Measurements from ENCODE around the gene CST4.
"Not testable (repeated sequence)": the region's sequence is repeated elsewhere in the genome, so short reads cannot be mapped to it uniquely, and the experiment has no call there.

The CST4 gene

DNA sequence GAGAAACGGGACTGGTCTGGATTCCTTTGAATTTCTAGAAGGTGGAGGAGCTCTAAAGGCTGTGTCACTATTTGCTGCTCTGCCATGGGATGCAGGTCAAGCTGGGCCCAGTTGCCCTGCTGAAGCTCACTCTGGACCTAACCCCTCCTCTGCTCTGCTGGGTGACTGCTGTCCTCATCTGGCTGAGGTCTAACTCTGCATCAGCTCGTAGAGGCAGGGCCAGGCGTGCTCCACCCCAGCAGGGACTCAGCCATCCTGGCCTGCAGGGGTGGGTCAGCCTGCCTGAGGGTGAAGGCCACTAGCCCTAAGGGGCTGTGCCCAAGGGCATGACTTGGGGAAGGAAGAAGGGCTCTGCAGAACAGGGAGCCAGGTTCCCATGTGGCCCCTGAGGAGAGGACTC, 852 bp downstream of the CST4 start:
- no peak for DNase-seq (ENCODE audit: low read depth)

DNA sequence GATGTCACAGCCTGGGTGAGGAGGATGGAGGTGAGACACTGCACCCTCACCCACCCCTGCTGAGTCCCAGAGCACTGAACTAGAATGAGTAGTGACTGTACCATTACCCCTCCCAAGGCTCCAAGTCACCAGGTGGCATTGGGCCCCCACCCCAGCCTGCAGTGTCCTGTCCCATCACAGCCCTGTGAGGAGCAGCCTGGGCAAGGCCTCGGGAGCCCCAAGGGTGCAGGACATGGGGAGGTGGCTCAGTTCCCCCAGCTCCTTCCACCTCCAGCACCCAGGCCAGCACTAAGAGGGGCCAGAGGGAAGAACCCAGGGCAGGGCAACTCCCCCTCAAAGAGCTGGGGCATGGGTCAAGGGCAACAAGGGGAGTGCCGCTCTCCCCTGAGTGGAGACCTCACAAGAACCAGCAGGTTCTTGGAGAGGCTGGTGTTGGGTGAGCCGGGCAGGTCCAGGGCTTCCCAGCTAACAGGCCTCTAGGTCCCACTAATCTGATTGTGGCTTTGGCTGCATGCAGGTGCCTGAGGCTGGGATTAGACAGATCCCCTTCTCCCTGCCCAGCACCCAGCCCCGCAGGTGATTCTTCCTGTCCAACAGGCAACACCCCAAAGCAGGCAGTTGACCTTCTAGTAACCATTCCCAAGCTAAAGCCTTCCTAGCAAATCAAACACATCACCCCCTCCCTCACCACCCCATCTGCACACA, 2.6 kb downstream of the CST4 start:
- DNase-seq (ENCODE audit: low read depth): no peak

DNA sequence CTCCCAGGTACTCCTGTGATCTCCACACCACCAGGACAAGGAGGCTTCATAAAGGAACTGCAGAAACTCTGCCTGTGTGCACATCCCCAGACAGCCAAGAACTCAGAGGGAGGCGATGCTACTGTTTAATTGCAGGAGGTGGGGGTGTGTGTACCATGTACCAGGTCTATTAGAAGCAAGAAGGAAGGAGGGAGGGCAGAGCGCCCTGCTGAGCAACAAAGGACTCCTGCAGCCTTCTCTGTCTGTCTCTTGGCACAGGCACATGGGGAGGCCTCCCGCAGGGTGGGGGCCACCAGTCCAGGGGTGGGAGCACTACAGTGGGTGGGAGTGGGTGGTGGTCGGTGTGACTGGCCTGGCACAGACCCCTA, 3.3 kb downstream of the CST4 start:
- not testable (repeated sequence) for DNase-seq (ENCODE audit: low read depth)

DNA sequence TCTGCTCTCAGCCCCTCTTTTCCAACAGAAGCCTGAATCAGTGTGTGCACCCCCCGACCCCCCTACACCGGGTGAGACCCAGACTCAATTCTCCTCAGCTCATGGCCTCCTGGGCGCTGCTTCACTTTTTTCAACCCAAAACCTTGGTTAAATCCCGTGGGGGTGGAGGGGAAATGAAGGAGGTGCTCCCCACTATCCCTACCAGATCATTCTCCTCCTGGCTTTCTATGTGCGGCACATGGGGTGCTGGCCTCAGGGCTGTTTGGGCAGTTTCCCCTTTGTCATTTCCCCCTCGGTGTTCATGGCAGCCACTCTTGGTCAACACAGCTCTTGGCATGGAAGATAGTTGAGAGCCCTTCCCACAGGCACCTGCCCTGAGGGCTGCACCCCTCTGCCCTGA, 4.6 kb downstream of the CST4 start:
- DNase-seq (ENCODE audit: low read depth): no peak

DNA sequence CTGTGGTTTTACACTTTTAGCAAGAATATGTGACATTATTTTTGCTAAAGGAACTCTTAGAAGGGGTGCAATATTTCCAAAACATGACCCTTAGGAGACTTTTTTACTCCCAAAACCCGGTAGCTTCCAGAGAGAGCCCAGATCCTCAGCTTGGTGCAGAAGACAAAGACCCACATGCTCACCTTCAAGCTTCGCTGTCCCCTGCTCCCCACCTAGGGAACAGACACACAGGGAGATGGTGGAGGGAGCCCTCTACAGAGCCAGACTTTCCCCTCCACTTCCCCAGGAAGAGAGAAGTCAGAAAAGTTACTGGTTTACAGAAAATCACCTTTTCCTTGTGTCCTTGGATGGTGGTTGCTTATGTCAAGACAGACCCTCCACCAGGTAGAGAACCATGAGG, 5.0 kb downstream of the CST4 start:
- DNase-seq (ENCODE audit: low read depth): no peak

DNA sequence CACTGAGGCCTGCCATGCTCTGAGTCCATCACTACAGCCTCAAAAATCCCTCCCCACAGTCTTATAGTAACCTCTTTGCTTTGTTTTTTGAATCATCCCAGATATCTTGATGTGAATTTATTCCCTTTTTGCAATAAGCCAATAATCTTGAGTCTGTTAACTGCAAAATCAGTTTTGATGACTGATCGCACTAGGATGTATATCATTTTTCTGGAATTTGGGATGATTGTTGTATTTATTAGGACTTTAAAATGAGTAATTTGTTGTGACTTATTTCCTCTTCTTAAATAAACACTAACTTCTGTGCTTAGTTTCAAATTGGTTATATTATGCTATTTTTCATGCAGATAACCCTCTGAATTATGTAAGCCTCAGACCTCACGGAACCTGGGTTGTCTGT, 5.6 kb downstream of the CST4 start:
- DNase-seq (ENCODE audit: low read depth): no peak

DNA sequence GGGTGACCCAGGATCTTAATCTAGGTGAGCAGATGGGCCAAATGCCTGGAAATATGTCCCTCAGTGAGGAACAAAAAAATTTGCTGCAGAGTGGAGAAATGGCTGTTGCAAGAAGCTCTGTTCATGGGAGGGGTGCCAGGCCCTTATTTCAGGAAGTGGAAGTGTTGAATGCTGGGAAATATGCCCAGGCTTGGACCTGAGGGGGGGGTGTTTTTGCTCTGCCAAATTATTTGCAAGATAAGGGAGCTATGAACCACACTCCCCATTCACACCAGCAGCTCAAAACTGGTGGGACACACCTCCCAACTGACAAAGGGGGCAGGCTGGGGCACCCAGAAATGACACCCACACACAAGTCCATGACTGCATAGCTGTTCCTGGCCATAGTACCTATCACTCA, 8.7 kb downstream of the CST4 start:
- no peak for DNase-seq (ENCODE audit: low read depth)

DNA sequence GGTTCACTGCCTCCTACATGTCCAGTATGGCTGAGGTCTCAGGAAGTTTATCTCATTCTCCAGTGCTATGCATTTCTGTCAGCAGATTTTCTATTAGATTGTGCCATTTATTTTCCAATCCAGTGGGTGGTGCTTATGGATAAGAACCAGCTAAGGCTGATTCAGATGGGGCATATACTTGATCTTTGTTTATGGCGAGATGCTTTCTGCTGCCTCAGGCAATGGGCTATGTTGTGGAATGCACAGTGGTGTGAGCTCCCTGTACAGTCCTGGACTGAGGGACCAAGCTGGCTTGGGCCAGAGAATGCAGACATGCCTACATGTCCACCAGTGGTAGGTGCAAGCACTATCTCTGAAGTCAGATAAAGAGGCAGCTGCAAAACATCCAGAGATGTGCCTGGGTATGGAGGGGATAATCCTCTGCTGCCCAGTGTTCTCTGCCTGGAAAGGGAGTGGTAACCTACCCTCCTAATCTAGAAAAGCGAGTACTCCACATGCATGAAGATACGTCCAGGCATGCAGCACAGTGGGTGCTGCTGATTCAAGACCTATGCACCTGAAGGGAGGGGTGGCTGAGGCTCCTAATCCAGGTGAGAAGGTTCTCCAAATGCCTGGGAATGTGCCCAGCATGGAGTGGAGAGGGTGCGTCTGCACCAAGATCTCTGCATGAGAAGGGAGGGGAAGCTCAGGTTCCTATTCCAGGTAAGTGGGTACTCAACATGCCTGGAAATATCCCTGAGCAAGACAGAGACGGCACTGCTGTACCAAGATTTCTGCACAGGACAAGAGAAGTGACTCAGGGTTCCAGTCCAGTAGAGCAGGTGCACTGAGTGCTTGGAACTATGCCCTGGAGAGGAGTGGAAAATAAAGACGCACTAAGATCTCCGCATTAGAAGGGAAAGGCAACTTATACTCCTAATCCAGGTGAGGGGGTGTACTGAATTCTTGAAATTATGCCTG, 9.4 kb downstream of the CST4 start:
- no peak for DNase-seq (ENCODE audit: low read depth)

DNA sequence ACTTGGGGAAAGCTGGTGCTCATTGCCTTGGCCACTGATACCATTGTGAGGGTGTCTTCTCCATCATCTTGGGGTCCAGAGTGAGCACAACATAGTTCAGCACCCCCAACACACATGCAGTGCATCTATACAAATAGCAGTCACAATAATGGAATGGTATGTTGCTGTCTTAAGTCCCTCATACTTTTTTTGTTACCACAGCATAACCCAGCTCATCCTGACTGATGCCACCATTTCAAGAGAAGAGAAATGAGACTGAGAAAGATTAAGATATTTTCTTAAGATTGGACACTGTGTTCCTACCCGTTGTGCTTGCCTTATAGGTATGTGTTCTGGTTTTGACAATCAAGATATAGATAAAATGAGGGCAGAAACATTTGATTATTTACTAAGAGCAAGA, 15.6 kb downstream of the CST4 start:
- no peak for DNase-seq (ENCODE audit: low read depth)

DNA sequence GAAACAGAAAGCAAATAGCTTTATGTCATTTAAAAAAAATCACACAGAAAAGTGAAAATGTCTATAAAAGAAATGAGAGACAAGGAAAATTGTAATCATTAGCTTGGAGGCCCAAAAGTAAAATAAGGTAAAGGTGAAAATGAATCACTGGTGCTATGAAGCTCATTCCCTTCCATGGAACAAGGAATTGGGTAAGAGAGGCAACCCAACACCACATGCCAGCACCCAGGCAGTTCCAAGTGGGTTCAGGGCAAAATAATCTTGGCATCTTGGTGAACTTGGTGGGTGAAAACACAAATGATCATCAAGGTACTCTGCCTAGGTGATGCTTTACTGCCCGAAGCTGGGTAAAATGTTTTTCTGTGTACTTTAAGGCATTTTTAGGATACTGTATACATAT, 16.7 kb downstream of the CST4 start:
- no peak for DNase-seq (ENCODE audit: low read depth)

DNA sequence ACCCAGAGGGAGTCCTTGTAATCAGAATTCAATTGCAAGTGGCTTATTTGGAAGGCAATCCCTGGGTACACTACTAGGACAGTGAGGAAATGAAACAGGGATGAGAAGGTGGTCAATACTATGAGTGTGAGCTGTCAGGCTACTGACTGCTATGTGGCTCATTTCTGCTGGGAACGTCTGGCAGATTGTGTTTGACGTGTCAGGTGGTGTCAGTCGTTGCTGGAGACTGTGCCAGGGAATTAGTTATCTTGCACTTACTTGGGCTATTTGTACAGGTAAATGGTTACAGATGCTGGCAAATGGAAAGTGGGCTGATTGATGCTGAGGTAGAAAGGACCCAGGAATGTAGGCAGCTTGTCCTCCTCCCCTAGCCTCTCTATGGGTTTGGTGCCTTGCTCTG, 17.4 kb downstream of the CST4 start:
- no peak for DNase-seq (ENCODE audit: low read depth)

DNA sequence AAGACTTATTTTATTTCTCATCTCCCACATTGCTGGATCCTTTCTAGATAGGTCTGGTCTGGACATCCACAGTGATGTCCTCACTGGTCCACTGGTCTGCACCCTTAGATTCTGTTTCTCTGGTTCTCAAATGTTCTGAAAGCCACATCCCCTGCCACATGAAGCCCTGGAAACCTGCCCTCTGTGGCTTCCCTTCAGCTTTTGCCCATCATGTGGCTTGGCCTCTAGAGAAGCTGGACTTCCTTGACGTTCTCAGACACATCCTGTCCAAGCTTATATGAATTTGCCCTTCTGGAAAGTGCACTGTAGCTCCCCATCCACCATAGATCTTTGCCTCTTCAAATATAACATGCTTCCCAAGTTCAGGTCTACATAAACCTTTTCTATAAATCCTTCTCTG, 18.5 kb downstream of the CST4 start:
- DNase-seq (ENCODE audit: low read depth): no peak

DNA sequence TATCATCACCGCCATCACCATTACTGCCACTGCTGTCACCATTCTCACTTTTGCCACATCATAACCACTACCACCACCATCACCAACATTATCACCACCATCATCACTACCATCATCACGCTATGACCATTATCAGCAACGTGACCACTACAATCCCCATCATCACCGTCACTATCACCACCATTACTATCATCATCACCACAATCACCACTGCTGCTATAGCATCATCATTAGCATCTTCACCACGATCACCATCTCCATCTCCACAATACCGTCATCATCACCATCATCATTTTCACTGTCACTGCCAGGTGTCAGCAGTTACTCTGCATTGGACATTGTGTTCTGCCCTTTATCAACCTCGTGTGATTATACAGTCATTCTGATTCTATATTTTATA, 19.0 kb downstream of the CST4 start:
- no peak for DNase-seq (ENCODE audit: low read depth)

DNA sequence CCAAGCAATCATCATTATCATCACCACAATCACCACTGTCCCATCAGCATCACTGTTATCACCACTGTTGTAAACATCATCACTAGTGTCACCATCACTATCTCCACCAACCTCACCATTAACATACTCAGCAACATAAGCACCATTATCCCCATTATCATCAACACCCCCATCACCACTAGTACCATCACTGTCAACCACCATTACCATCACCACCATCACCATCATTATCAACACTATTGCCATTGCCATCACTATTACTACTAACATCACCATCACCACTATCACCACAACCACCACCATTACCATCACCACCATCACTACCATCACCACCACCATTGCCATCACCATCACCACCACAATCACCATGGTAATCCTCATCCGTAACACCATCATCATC, 19.5 kb downstream of the CST4 start:
- DNase-seq (ENCODE audit: low read depth): no peak

DNA sequence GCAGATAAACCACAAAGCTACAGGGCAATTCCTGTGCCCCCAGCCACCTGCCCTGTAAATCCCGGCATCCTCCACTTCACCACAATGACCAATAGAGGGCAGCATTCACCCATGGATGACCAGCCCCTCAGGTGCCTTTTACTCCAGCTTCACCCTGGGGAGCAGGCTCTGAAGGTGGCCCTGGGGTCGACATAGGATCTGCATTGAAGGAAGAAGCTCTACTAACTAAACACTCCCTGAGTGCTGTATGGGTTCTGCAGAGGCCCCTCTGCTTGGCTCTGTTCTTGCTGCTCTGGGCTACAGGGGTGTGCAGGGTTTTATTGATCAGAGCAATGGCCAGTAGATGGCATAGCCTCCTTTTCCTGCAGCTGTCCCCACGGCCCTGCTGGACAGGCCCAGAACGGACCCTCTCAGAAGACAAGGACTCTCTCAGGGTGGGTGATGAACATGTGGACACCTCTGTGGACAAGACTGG, 20.3 kb downstream of the CST4 start:
- DNase-seq (ENCODE audit: low read depth): no peak

DNA sequence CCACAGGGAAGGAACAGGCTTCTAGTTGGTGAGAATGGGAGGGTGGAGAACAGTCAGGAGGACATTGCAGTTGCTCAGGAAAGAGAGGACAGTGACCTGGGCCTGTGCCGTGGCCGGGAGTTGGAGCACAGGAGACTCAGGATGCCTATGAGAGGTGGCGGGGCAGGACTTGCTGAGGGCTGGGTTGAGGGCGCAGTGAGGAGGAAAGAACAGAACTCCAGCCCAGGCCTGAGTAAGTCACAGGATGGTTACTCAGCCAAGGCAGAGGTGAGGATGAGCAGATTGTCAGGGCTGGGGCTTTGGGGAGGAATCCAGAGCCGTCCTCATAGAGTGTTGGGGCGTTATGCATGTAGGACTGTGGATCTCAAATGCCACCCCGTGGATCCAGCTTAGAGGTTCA, 21.2 kb downstream of the CST4 start:
- DNase-seq (ENCODE audit: low read depth): no peak

DNA sequence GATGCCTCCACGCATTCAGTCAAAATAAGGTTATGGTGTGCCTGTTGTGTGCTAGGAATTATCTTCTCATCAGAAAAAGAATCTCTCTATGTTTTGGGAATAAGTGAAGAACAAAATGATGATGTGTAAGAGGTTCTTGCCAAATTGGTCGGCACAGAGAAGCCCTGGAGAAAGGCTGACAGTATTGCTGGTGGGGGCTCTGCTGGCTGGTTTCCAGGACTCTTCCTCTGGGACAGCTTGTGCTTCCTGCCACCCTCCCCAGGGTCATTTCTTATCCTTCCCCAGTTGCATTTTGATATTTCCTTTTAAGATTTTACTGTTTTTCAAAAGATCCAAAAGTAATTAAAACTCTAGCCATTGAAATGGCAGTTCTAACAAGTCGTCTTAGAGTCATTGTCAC, 22.1 kb downstream of the CST4 start:
- DNase-seq (ENCODE audit: low read depth): no peak

DNA sequence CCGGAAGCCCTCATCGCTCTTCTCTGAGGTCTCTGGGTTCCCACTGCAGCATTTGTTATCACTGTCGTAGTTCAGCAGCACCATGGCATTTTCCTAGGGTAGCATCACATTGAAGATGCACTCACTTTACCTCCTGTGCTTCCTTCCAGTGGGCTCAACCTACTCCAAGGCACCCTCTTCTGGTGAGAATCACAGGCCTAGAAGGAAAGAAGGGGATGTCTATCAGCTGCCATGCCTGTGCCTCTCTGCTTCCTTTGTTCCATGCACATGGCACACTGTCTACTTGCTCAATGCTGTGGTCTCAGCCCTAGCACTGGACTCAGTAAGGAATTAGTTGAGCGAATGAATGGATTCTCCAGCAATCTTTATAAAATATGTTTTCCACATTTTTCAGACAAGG, 22.6 kb downstream of the CST4 start:
- DNase-seq (ENCODE audit: low read depth): no peak

DNA sequence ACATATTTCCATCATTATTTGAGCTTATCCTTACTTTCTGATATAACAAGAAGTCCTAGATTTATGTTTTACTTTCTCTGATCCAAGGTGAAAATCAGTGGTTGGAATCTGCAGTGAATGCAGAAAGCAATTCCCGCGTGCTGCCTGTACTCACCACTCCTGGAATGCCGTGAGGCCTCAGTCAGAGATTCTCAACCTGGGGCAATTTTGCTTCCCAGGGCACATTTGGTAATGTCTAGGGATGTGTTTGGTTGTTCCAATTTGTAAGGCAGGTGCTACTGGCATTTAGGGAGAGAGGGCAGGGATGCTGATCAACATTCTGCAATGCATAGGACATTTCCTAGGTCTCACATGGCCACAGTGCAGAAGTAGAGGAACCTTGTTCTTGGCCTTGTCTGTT, 23.9 kb downstream of the CST4 start:
- no peak for DNase-seq (ENCODE audit: low read depth)

DNA sequence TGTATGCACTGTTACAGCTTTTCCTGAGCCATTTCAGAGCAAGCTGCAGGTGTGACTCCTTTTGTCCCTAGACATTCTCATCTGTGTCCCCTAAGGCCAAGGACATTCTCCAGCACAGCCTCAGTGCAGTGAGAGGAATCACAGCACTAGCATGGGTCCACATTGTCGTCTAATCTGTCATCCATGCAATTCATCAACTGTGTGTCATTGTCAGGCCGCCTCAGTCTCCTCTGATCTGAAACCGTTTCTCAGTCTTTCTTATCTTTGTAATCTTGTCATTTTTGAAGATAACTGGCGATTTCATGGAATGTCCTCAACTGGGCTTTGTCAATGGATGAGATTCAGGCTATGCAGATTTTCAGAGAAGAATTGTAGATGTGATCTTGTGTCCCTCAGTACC, 24.8 kb downstream of the CST4 start:
- DNase-seq (ENCODE audit: low read depth): not testable (repeated sequence)

DNA sequence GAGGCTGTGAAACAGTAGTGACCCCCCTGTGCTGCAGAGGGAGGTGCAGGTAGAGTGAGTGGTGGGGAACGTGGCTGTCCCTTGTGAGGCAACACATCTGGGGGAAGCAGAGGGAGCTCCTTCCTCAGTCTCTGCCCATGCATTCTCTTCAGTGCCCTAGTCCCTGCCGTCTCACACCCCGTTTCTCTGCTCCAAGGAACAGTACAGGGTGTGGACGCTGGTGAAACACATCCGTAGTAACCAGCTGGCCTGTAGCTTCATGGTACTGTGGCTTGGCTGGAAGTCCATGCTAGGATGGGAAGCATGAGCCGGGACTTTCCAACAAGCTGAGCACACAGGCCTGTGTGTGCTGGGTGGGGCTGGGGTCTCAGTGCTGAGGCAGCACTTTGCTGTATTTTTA, 25.7 kb downstream of the CST4 start:
- no peak for DNase-seq (ENCODE audit: low read depth)

DNA sequence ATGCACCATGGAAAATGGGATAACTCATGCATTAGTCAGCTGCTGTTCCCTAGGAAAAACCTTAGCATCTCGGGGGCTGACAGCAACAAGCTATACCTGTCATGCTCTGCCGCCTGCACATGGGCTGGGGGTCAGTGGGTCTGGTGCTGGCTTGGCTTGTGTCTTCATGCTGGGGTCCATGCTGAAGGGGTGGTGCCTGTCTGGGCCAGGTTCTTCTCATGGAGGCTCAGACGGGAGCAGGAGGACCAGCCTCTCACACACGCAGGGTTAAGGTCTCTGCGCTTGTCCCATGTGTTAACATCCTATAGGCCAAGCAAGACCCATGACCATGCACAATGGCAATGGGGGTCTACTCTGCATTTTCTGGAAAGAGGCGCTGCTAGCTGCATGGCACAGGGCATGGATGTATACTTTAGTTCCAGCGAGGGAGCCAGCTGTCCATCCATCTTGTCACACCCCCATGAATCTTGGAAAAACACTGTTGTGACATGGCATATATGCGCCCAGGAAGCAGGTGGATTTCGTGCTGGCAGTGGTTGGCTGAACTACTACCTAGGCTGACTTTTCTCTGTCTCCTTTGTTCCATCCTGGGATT, 26.5 kb downstream of the CST4 start:
- no peak for DNase-seq (ENCODE audit: low read depth)

DNA sequence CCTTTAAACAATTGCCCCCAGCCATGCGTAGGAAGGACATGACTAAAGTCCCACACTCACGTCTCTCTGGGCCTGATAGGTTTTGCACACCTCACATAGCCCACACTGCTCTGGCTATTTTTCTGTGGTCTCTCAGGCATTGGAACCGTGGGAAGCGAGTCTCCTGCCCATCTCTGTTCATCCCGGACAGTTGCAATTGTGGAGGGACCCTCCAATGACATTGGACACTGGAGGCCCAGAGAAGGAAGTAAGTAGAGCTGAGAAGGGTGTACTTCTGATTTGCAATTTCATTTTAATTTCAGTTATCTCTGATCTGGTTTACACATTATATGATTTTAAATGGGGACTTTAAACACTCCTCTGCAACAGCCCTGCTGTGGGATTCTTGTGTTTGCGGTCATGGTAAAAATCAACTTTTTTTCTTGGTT, 27.8 kb downstream of the CST4 start:
- DNase-seq (ENCODE audit: low read depth): no peak
